Astrocyte of the hippocampus (primary cell): ENCODE data around the gene SLC26A1.
A peak's percentile ranks its signal among the peaks of the same experiment; 100 is the strongest.

ENCODE experiments used
- DNase-seq: peaks from one replicate; pipeline ENCODE4 v3.0.0; 2011; ENCODE audit warnings: low read depth, low spot score

The SLC26A1 gene

DNA sequence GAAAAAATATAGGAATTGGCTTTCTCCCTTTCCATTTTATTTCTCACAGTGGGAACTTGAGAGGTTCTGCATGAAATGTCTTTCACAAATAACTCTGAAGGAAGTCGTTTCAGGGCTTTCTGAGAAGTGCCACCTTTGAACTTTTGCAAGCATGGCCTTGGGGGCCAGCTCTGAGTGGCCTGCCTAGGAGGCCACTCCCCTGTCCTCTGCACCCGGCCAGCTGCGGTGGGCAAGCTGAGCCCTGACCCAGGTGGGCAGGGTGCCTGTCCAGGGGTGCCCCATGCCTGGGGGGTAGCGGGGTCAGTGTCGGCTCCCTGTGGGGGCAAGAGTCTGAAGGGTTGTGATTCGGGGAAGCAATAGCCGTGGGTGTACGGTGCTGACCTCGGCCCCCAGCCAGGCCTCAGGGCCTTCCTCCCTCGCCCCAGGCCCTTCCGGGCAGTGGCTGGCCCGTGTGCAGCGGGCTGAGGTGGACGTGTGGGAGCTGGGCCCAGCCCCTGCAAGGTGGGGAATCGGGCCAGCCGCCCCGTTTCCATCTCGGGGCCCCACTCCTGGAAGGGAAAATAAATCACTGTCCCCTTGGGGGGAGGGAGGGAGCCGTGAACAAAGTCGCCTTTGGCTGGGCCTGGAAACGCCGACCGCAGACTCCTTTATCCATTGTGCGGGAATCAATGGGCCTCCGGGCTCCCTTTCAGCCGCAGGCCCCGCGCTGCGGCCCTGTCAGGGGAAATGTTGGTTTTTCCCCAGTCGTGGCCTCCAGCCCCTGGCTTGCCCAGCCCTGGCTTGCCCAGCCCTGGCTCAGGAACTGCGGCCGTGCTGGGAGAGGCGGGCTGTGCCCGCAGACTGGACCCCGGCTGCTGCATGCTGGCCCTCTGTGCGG is 21.3 kb upstream of the SLC26A1 start:
- peak; percentile 74 for DNase-seq

DNA sequence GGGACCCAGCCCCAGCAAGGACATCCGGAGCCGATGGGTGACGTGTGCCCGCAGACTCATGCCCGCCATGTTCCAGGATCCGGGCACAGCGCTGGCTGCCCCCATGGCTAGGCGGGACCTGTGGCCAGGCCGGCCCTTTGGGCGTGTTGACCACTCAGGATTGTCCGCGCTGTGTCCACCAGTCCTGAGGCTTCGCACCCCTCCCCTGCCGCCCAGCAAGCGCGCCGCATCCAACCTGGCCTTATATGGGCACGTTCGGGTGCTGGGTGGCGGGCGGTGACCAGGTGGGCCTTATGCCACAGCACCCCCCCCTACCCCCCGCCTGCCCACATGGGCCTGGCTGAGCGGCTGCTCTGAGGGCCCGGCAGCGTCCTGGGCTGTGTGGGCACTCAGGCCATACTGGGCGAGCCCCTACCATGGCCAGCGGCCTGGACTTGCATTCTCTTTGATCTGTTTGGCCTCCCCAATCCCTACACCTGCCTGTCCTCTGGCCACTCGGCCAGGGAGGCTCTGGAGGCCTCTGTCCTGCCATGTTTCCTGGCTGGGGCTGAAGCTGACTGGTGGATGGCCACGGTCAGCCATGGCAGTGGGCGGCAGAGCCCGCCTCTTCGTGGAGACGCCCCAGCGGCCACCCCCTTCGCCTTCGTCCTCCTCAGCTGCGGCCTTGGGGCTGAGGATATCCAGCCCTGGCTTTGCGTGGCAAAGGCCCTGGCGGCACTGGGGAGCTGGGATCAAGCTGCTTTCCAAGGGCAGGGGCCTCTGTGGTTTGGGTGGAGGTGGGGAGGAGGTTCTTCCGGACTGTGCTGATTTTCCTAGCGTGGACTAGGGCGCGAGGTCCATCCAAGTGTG is 20.2 kb upstream of the SLC26A1 start:
- no peak for DNase-seq

DNA sequence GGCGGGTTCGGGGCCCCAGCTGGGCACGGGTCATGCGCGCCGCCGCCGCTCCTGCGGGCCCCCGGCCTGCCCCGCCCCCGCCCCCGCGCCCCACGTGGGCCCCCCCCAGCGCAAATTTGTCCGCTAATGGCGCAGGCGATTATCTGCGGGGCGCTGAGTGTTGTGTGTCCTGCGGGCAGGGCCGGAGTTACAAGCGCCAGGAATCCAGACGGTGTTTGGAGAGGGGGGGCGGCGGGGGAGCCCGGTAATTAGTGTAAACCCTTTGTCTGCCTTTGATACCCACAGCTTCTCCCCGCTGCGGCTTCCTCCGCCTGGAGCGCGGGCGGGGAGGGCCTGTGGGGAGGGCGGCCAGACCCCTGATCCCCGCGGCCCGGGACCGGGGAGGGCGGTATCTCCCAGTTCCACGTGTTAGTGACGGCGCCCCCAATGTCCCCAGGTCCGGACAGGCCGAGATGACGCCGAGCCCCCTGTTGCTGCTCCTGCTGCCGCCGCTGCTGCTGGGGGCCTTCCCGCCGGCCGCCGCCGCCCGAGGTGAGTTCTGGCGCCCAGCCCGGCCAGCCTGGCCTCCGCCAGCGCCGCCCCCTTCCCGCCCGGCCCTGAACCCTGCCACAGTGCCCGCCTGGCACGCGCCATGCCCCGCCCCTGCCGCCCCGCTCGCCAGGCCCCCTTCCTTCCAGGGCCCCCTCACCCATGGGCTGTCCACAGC is 19.0 kb upstream of the SLC26A1 start:
- DNase-seq = peak; percentile 81

DNA sequence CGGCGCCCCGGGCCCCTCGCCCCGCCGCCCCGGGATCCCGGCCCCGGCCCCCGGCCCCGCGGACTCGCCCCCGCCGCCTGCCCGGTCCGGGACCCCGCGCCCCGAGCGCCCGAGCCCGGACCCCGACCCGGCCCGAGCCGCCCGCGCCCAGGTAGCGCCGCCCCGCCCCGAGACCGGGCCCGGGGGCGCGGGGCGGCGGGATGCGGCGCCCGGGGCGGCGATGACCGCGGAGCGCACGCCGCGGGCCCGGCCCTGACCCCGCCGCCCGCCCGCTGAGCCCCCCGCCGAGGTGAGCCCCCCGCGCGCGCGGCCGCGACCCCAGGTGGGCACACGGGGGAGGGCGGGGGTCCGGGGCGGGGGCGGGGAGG is 18.4 kb upstream of the SLC26A1 start:
- DNase-seq = no peak

DNA sequence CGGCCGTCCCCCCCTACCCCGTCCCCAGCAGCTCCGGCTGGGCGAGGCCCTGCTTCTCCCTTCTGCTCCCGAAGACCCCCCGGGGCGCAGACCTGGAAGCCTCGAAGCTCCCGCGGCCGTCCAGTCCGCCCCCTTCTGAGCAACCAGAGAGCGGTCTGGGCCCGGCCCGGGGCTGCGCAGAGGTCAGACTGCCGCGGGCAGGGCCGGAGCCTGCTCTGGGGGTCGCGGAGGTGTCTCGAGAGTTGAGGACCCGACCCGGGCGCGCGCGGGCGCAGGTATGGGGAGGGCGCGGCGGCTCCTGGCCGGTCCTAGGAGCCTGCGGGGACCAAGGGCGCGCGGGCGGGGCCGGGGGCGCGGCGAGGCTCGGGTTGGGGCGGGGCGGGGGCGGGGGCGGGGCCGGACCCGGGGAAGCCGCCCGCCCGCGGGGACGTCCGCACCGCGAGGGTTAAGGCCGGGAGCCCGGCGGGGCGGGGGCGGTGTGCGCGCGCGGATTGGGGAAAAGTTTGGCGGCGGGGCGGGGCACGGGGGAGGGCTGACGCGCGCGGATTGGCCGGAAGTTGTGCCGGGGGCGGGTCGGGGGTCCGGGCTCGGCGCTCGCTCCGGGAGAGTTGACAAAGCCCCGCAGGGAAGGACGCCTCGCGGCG is 17.9 kb upstream of the SLC26A1 start, which contains the start of gene FGFRL1:
FGFRL1 (plus strand) TSS at position 605 of the 644 bp plus-strand sequence. CDS start 860 bp downstream, outside the sequence.
- peak; percentile 97 for DNase-seq

DNA sequence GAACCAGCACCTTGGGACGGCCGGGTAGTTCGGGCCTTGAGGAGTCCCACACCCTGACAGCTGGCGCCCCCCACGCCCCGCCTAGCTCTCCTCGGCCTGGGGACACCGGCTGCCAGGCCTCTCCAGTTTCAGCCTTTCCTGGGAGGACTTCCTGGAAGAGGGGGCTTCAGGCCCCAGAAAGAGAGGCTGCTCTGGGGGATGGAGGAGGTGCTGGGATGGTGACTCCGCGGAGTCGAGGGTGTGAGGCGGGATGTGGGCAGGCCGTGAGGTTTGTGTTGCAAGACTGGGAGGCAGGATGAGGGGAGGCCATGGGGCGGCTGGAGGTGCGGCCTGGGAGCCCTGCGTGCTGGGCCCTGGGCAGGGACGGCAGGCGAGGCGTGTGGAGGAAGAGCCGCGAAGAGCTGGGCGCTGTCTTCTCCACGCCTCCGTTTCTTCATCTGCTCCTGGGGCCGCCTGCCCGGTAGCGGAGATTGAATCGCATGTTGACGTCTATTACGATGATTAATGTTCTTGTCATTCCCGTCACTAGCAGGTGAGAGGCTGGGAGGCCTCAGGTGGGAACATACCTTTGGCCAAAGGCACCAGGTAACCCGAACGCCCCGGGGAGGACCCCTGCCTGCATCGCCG is 17.3 kb upstream of the SLC26A1 start:
- DNase-seq = peak; percentile 70

DNA sequence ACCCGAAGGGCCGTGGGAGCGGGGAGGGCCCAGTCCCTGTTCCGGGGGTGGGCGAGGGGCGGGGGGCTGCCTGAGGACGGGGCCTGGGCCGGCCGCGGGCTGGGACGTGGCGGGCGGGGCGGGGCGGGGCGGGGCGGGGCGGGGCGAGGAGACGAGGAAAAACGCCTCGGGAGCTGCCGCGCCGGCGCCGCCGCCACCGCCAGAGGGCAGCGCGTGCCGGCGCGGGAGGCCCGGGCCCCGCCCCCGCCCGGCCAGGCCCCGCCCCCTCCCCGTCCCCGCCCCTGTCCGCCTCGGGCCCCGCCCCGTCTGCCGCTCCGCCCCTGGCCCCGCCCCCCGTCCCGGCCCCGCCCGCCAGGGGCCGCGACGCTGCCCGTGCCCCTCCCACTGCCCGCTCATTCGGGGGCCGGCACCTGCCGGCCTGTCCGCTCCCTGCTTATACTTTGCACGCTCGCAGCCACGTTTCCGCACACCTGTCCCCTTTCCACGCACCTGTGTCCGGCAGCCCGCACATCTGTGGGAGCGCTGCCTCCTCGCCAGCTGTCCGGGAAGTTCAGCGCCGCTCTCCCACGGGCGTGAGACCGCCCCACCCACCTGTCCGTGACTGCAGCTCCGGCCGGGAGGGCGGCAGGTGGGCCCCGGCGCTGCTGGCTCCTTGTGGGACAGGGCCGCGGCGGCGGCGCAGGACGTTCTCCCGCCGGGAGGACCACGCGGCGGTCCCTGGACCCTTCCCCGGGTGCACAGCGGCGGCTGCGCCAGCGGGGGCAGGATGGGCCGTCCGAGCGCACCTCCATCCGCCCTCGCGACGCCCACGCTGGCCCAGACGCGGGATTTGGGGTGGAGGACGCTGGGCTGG is 16.6 kb upstream of the SLC26A1 start:
- DNase-seq = peak; percentile 77

DNA sequence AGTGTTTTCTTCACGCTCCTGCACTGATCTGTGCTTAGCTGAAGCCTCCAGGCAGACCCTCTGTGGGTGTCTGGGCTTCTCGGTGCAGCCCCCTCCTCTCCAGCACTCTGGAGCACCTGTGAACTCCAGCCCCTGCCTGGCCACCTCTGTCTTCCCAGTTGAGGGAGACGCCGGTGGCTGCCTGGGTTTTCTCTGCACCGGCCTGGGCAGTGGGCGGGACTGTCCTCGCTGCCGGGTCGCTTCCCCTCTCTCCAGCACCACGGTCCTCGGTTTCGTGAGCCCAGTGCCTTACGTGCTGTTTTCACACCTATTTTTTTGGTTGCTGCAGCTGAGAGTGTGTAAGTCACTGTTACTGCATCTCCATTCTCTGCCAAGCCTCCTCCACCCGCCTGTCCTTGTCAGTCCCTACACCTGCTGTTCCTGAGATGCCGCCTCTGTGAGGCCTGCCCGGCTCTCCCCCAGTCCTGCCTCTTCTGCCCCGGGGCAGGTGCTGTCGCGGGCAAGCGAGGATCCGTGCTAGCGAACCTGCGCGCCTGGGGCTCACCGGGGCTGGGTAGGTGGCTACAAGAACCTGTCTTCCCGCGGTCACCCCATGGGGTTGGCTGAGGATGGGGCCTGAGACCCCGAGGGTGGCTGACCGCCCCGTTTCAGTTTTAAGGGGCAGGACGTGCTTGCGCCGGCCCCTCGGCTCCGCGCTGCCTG is 15.8 kb upstream of the SLC26A1 start:
- no peak for DNase-seq

DNA sequence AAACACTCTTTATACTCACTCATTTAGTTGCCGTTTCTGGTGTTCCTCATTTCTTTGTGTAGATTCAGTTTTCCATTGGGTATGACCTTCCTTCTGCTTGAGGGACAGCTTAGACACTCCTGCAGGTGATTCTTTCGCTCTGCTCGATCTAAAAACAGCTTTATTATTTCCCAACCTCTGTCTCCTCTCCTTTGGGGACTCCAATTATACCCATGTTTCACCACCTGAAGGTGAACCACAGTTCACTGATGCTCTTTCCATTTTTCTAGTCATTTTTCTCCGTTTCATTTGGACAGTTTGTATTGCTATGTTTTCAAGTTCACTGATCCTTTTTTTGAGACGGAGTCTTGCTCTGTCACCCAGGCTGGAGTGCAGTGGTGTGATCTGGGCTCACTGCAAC is 13.7 kb upstream of the SLC26A1 start:
- DNase-seq = no peak

DNA sequence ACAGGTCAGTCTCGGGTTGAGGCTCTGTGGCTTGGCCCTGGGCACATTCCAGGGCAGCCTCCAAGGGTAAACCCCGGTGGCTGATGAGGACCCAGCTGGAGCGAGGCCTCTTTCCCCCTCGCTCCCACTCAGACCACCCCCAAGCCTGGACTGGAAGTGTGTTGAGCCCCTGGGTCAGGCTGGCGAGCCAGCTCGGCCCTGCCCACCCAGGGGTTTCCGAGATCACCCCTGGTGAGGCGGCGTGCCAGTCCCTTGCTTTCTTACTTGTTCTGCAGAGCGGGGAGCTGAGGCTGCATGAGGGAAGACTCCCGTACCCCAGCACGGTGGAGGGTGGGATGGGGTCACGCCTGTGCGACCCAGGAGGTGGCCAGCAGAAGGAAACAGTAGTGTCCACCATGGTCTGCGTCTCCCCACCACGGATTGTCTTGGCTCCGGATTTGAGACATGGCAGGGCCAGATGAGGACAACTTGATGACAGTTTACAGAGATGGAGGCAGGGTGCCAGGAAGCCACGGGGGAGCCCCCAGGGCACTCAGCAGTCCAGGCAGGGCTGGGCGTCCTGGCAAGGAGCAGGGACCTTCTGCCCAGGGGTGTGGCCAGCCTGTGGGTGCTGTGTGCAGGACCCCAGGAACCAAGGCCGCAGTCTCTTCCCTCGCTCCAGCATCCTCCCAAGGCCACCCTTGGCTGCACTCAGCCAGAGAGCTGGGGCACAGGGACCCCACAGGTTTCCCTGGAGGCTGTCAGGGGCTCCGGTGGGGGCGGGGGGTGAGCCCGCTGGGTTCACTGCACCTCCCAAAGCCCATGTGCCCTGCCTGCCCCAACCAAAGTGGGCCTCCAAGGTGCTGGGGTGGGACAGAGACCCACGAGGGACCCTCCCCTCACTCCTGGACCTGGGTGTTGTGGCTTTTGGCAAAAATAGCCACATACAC is 11.6 kb upstream of the SLC26A1 start:
- no peak for DNase-seq

DNA sequence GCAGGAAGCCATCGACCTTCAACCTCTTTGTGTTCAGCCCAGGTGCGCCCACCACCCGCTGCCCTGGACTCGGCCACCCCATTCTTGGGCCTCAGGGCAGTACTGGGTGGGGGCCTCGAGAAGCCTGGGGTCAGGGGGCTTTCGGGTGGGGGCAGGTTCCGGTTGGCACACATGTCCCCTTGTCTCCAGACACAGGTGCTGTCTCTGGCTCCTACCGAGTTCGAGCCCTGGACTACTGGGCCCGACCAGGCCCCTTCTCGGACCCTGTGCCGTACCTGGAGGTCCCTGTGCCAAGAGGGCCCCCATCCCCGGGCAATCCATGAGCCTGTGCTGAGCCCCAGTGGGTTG is 10.8 kb upstream of the SLC26A1 start:
- no peak for DNase-seq

DNA sequence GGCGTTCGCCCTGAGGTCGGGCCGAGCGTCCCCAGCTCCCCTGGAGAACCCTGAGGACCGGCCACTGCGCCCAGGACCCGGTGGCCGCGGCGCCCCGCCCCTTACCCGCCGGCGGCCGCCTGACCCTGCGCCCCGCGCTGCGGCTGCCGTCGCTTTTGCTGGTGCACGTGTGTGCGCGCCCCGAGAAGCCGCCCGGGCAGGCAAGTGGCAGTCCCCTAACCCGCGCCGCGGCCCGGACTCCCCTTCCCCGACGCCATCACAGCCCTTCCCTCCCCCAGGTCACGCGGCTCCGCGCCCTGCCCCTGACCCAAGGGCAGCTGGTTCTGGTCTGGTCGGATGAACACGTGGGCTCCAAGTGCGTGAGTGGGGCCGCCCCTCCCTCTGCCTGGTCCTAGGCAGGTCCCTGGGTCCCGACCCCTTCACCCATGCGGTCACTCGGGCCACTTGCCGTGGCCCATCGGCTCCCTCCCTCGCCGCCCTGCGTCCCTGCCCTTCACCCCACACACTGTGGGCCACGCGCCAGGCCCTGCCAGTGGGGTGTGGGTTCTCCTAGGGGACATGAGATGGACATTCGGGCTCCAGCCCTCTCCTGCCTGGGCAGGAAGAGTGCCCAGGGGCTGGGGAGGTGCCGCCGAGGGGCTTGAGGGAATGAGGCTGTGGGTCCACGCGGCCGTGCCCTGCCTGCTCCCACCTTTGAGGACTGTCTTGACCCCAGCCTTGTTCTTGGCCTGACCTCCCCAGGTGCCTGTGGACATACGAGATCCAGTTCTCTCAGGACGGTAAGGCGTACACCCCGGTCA is 10.3 kb upstream of the SLC26A1 start:
- no peak for DNase-seq

DNA sequence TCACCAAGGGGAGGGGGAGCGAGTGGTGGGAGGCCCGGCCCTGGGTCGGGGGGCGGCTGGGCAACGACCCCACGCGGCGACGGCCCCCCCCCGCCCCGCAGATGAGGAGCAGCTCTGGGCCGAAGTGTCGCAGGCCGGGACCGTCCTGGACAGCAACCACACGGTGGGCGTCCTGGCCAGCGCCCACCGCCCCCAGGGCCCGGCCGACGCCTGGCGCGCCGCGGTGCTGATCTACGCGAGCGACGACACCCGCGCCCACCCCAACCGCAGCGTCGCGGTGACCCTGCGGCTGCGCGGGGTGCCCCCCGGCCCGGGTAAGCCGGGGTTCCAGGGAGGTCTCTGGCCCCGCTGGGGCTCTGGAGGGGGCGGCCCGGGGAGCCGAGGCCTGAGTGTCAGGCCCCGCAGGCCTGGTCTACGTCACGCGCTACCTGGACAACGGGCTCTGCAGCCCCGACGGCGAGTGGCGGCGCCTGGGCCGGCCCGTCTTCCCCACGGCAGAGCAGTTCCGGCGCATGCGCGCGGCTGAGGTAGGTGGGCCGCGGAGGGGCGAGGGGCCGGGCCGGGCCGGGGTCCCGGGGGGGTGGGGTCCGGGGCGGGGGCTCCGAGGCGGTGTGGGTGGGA is 9.5 kb upstream of the SLC26A1 start:
- no peak for DNase-seq

DNA sequence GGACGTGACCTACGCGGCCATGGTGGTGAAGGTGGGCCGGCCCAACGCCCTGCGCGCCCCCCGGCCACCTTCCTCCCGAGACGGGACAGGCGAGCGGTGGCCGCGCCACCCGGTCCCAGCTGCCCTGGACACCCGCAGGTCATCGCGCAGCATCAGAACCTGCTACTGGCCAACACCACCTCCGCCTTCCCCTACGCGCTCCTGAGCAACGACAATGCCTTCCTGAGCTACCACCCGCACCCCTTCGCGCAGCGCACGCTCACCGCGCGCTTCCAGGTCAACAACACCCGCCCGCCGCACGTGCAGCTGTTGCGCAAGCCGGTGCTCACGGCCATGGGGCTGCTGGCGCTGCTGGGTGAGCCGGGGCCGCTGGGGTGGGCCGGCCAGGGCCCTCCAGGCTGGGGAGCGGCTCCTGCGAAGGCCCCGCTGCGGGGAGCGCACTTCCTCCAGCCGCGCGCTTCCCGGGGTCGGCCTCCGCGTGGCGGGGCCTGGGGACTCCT is 9.0 kb upstream of the SLC26A1 start:
- no peak for DNase-seq

DNA sequence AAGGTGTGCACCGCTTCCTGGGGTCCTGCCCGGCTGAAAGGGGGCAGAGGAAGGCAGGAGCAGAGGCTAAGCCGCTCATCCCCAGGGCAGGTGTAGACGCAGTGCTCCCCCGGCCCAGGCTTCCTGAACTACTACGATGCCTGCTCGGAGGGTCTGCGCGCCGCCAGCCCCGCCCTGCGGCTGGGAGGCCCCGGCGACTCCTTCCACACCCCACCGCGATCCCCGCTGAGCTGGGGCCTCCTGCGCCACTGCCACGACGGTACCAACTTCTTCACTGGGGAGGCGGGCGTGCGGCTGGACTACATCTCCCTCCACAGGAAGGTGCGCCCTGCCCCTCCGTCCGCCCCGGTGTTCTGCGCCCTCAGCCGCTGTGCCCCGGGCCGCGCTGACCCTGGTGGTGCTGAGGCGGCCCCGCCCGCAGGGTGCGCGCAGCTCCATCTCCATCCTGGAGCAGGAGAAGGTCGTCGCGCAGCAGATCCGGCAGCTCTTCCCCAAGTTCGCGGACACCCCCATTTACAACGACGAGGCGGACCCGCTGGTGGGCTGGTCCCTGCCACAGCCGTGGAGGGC is 8.4 kb upstream of the SLC26A1 start:
- no peak for DNase-seq

DNA sequence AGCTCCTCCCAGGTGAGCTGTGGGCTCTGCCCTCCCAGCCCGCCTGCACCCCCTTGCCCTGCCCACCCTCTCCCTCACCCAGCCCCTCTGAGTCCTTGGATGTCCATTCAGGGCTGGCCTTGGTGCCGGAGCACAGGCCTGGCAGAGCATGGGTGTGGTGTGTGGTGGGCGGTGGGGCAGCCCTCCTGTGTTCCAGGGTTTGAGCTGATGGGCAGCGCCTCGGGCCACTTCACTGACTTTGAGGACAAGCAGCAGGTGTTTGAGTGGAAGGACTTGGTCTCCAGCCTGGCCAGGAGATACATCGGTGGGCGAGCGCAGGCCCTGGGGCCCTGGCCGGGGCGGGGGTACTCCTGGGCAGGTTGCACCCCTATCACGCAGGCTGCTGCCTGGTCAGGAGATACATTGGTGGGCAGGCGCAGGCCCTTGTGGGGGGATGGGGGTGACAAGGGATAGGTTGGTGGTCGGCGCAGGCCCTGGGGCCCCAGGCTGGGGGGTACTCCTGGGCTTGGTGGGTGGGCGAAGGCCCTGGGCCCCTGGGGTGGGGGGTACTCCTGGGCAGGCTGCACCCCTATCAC is 7.6 kb upstream of the SLC26A1 start:
- no peak for DNase-seq
